Spleen (tissue), 11 donors: ENCODE results near the gene GMDS. TPM values are rescaled to one million over a fixed set of nuclear protein-coding genes. Genes with fewer than 3 reads are reported as not detected.

Experiments
- DNase-seq: peaks from one replicate; pipeline ENCODE4 v3.0.0-alpha.2; 2020
- H3K27ac ChIP-seq, 8 donors: fragments of 200-600 bp; sonication (generic) in 7 of 8; 1 replicate in 4 of 8; 2 replicates in 4 of 8; pipeline versions ENCODE4 v1.5.0 to v1.8.0; 2016 to 2021; ENCODE audit warnings: inconsistent platforms in 4 of 8, mild to moderate bottlenecking in 4 of 8, moderate library complexity in 1 of 8
- H3K27me3 ChIP-seq, 7 donors: fragments of 200-600 bp; sonication (generic) in 6 of 7; replicated peaks in 1 of 7; 1 replicate in 4 of 7; 2 replicates in 3 of 7; pipeline versions ENCODE4 v1.5.0 to v1.8.0; 2016 to 2021; ENCODE audit warnings: inconsistent platforms in 3 of 7, mild to moderate bottlenecking in 1 of 7
- H3K36me3 ChIP-seq, 6 donors: fragments of 200-600 bp; sonication (generic) in 5 of 6; 1 replicate in 4 of 6; 2 replicates in 2 of 6; pipeline versions ENCODE4 v1.5.0 to v1.8.0; 2016 to 2021; ENCODE audit warnings: inconsistent platforms in 2 of 6
- H3K4me1 ChIP-seq, 6 donors: fragments of 200-600 bp; sonication (generic) in 5 of 6; 1 replicate in 3 of 6; 2 replicates in 3 of 6; pipeline versions ENCODE4 v1.5.0 to v1.8.0; 2016 to 2021; ENCODE audit warnings: inconsistent platforms in 3 of 6
- H3K4me3 ChIP-seq, 8 donors: fragments of 200-600 bp; sonication (generic) in 7 of 8; 1 replicate in 4 of 8; 2 replicates in 4 of 8; pipeline versions ENCODE4 v1.5.0 to v1.8.0; 2016 to 2021; ENCODE audit warnings: inconsistent platforms in 4 of 8, mild to moderate bottlenecking in 4 of 8, moderate library complexity in 2 of 8
- H3K9me3 ChIP-seq, 8 donors: fragments of 200-600 bp; sonication (generic) in 7 of 8; 1 replicate in 4 of 8; 2 replicates in 4 of 8; pipeline versions ENCODE4 v1.5.0 to v1.8.0; 2016 to 2021; ENCODE audit warnings: inconsistent platforms in 4 of 8
- POLR2A ChIP-seq, 3 donors: fragments of 450-650 bp; IDR thresholded peaks; one replicate each; pipeline ENCODE4 v1.5.1; 2017; ENCODE audit warnings: antibody characterized with exemption in 3 of 3, mild to moderate bottlenecking in 1 of 3
- POLR2AphosphoS5 ChIP-seq, 3 donors: sonication (generic); formaldehyde crosslinking; IDR thresholded peaks; one replicate each; pipeline ENCODE4 v1.5.1; 2017; ENCODE audit warnings: antibody characterized with exemption in 3 of 3
- WGBS, 5 donors: extraction: QIAGEN DNeasy Blood & Tissue Kit in 3 of 5; methylation state at CpG; one replicate each; pipeline versions ENCODE4 v1.1.5 to v1.1.7; 2013 to 2018; 5-methylcytosine and 5-hydroxymethylcytosine counted together
- intact Hi-C: fragments of 100-400 bp; cut with DNase I; formaldehyde crosslinking; loops from one replicate; pipeline ENCODE4 v1.15.0; 2023; ENCODE audit warnings: low total_unique reads
- polyA plus RNA-seq, 3 donors: library from polyadenylated mRNA; stranded (reverse); fragments of 200-250 nt; gene quantifications; one replicate each; pipeline ENCODE4 v1.2.1, GENCODE V29; 2013
- total RNA-seq, 7 donors: library from RNA; depleted of rRNA in 3 of 7; stranded (reverse); fragments of >200 nt in 3 of 7; fragmentation: NEBNext Ultra II Directional in 4 of 7; extraction: Animal tissue kit (Norgen Biotek cat#: 25700) in 4 of 7; gene quantifications; one replicate each; pipeline versions ENCODE4 v1.1.0 to v1.2.1, GENCODE V29; 2016 to 2021
- TF ChIP-seq, protein P1 (sequence below), 11 experiments: fragments of 200-600 bp in 7 of 11; fragments of 450-650 bp in 4 of 11; sonication (generic) in 4 of 11; IDR thresholded peaks in 8 of 11; conservative IDR thresholded peaks in 3 of 11; 1 replicate in 7 of 11; 2 replicates in 4 of 11; pipeline versions ENCODE4 v1.4.0 to v1.8.0; 2016 to 2021; ENCODE audit warnings: antibody characterized with exemption in 11 of 11, inconsistent platforms in 4 of 11, mild to moderate bottlenecking in 1 of 11
- donor health status: healthy with polysubstance abuse.
- donor health status: DM: no; HTN: no; CAD: no; lungs with moderate emphysema.
- donor health status: DM: no; HTN: no; CAD: no.
- donor health status: Bipolar disorder and iron deficiency.
- donor health status: healthy.
- donor health status: DM: no; HTN: no; CAD: no.
- donor health status: DM: yes; HTN: yes; CAD: no.

Gene GMDS
- total and polyA plus RNA-seq, 10 donors: 9.1 to 30.8 (median 17.7) TPM

DNA sequence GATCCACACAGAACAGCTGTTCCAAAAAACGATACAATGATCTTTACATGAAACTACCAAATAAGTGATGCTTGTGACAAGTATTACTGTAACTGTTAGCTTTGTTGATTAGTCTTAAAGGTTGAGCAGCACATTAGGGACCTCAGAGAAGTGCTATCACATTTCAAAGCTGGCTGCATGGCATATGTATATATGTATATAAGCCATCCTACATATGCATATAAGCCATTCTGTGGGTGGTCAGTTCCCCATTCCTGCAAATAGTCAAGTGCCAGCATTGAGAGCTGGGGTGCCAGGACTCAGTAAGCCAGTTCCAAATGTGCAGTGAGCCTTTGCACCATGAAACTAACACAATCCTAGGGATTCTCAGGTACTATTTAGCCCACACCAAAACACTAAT is 339.4 kb downstream of the GMDS start:
- Histone ChIP-seq H3K4me1 (no peaks in the 10 kb centered on the region), H3K27me3 (no peaks in the 10 kb centered on the region), H3K27ac (no peak overlapping the region), H3K9me3 (no peaks in the 10 kb centered on the region), H3K36me3 (peaks cover 0 to 6% (median 0%) of the 10 kb centered on the region in 6 donors), H3K4me3 (no peak overlapping the region)
- DNase-seq: no peak
- 67 to 78% (median 74%) methylated on average over 1 of the region's 1 CpG for WGBS, 5 donors
- TF ChIP-seq, protein P1, sequence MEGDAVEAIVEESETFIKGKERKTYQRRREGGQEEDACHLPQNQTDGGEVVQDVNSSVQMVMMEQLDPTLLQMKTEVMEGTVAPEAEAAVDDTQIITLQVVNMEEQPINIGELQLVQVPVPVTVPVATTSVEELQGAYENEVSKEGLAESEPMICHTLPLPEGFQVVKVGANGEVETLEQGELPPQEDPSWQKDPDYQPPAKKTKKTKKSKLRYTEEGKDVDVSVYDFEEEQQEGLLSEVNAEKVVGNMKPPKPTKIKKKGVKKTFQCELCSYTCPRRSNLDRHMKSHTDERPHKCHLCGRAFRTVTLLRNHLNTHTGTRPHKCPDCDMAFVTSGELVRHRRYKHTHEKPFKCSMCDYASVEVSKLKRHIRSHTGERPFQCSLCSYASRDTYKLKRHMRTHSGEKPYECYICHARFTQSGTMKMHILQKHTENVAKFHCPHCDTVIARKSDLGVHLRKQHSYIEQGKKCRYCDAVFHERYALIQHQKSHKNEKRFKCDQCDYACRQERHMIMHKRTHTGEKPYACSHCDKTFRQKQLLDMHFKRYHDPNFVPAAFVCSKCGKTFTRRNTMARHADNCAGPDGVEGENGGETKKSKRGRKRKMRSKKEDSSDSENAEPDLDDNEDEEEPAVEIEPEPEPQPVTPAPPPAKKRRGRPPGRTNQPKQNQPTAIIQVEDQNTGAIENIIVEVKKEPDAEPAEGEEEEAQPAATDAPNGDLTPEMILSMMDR (IDR thresholded peaks at IDR 0.05 in 8 of 11, conservative IDR thresholded peaks at IDR 0.05 in 3 of 11): no peak
- TF ChIP-seq POLR2A (IDR thresholded peaks at IDR 0.05) (no peak), POLR2AphosphoS5 (IDR thresholded peaks at IDR 0.05) (no peak)
- intact Hi-C loops: no loop called here

DNA sequence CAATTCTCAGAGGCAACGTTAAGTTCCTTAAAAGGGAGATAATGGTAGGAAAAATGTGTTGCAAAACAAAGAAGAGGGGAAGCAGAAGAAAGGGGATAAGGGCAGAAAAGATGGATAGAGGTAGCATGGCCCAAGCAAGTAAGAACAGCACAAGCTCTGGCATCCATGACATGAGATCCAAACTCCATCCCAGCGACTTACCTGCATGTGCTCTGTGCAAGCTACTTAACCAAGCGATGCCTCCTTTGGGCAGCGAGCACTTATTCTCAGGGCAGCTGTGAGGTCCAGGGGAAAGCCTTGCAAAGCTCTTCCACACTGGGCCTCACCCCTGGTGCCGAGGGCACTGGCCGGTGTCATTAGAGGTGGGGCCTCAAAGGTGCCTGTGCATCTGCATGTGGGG is 340.5 kb downstream of the GMDS start:
- H3K9me3 ChIP-seq: no peaks in the 10 kb centered on the region
- intact Hi-C loops: no loop called here
- H3K27me3 ChIP-seq: no peaks in the 10 kb centered on the region
- no peak for DNase-seq
- no peaks in the 10 kb centered on the region for H3K4me1 ChIP-seq
- no peak for TF ChIP-seq POLR2A (IDR thresholded peaks at IDR 0.05)
- TF ChIP-seq, protein P1 (IDR thresholded peaks at IDR 0.05 in 8 of 11, conservative IDR thresholded peaks at IDR 0.05 in 3 of 11): no peak
- no peak for TF ChIP-seq POLR2AphosphoS5 (IDR thresholded peaks at IDR 0.05)
- no peak overlapping the region for H3K4me3 ChIP-seq
- H3K36me3 ChIP-seq: peaks cover 0 to 6% (median 0%) of the 10 kb centered on the region in 6 donors
- WGBS, 5 donors: 85 to 95% (median 88%) methylated on average over 6 of the region's 6 CpGs
- H3K27ac ChIP-seq: peak overlapping the region in 3 of 8 donors; percentile 66 to 73 (median 68)

DNA sequence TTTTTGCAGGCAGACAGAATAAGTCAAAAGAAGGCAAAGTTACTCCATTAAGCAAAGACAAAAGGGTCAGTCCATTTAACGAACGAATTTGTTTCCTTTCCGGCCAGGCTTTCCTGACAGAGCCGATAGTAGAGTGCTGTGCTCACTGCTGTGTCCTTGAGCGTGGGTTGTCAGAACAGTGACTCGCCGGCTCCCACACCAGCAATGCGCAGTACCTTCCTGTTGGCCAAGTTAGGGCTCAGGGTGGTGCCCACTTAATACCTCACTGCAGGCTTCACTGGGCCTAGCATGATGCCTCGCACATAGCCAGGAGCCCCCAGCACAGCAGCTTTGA is 341.0 kb downstream of the GMDS start:
- intact Hi-C loops: no loop called here
- Histone ChIP-seq H3K36me3 (peaks cover 0 to 2% (median 0%) of the 10 kb centered on the region in 6 donors), H3K4me1 (no peaks in the 10 kb centered on the region), H3K4me3 (no peak overlapping the region), H3K27ac (peak overlapping the region in 6 of 8 donors; percentile 22 to 73 (median 64)), H3K27me3 (no peaks in the 10 kb centered on the region), H3K9me3 (no peaks in the 10 kb centered on the region)
- 48 to 68% (median 66%) methylated on average over 8 to 9 of the region's 9 CpGs for WGBS, 5 donors
- TF ChIP-seq POLR2A (IDR thresholded peaks at IDR 0.05) (no peak), POLR2AphosphoS5 (IDR thresholded peaks at IDR 0.05) (peak in 1 of 3 donors; percentile 58)
- TF ChIP-seq, protein P1 (IDR thresholded peaks at IDR 0.05 in 8 of 11, conservative IDR thresholded peaks at IDR 0.05 in 3 of 11): no peak
- DNase-seq: no peak

DNA sequence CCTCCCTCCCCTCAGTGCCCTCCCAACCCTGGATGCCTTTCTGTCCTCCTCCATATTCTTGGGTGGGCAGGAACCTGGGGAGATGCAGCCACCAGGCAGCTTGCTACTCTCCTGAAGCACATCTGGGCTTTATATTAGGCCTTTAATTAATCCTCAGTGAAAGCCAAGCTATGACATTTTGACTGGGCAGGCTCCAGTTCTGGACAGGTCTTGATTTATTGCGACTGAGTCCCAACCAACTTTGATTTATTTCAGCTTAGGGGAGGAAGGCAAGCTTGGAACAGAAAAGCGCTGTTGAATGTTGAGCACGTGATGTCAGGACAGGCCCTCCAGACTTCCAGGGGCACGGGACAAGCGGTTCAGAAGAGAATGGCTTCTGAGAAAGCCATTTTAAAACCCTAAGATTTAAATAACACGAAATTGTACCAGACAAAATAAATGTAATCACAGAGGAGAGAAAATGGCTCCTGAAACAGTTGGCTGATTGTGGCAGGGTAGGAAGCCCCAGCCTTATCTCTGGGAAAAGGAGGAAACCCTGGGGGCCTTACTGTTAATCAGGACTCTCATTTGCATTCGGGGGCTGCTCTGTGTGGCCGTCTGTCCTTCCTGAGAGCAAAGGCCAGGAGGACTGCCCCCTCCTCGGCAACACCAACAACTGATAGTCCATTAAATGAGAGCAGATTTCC is 341.5 kb downstream of the GMDS start:
- TF ChIP-seq, protein P1 (IDR thresholded peaks at IDR 0.05 in 8 of 11, conservative IDR thresholded peaks at IDR 0.05 in 3 of 11): no peak
- TF ChIP-seq POLR2A (IDR thresholded peaks at IDR 0.05) (no peak), POLR2AphosphoS5 (IDR thresholded peaks at IDR 0.05) (no peak)
- no peaks in the 10 kb centered on the region for H3K4me1 ChIP-seq
- no peaks in the 10 kb centered on the region for H3K36me3 ChIP-seq
- no peaks in the 10 kb centered on the region for H3K9me3 ChIP-seq
- DNase-seq: no peak
- intact Hi-C loops: no loop called here
- WGBS, 5 donors: 55 to 67% (median 57%) methylated on average over 9 of the region's 9 CpGs
- H3K27me3 ChIP-seq: no peaks in the 10 kb centered on the region
- H3K4me3 ChIP-seq: no peak overlapping the region
- H3K27ac ChIP-seq: peak overlapping the region in 6 of 8 donors; percentile 22 to 73 (median 64)
